NT2/D1 (cell line): ENCODE data around the gene WDR31.

ENCODE experiments used
- SUZ12 ChIP-seq: IDR thresholded peaks from 2 replicates; pipeline ENCODE4 v1.6.1; 2011; ENCODE audit not compliant: insufficient read length, insufficient read depth; ENCODE audit errors: extremely low read depth
- ZNF274 ChIP-seq: IDR thresholded peaks from 2 replicates; pipeline ENCODE4 v1.6.1; 2011; ENCODE audit warnings: mild to moderate bottlenecking, low read depth, low read length

GRCh38 chr9:113310538-113310937 lies 29.5 kb downstream of the WDR31 start:
- TF ChIP-seq ZNF274 (no peak), SUZ12 (no peak)
